Measurements from ENCODE around the gene SV2C. TPM values are rescaled to one million over a fixed set of nuclear protein-coding genes. Genes with fewer than 3 reads are reported as not detected.

The SV2C gene
- total and polyA plus RNA-seq, 2 donors (not counting 1 experiment from before 2014, with no cell fraction given): not detected

DNA sequence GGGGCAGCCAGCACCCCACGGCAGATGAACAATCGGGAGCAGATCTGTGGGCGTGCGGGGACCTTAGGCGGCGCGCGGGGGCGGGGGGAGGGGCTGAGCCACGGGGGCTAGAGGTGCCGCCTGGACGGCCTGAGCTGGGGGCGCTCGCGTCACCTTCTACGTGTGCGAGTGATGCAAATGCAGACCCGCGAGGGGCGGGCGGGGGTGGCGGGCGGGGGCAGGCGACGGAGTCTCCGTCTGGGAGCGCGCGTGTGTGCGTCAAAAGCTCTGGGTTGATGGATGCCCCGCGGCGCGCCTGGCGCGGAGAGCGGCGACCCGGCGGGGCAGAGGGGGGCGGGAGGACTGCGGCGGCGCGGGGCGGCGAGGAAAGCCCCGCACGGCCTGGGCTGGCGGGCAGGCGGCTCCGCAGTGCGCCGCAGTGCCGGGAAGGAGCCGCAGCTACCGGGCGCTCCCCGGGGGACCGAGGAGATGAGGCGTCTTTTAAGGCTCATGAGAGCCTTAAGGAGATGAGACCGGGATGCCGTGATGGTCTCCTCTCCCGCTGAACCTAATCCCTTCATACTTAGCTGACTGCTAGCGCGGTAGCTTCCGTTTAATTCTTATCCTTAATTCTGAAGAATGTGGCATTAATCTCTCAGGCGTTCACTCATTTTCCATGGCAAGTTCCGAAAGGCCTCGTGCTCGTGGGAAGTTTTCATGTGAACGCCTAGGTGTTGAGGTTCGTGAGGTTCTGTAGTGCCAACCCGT, 1.5 kb downstream of the SV2C start:
- no peak overlapping the region for H3K27ac Mint-ChIP-seq
- DNase-seq (peak; percentile 29), ATAC-seq (ENCODE audit: low read depth) (no peak)
- ChIA-PET CTCF (no interaction called here), POLR2A (no interaction called here)
- H3K4me1 Mint-ChIP-seq: peaks cover 20% of the 10 kb centered on the region
- H3K9me3 Mint-ChIP-seq (ENCODE audit: insufficient read depth): no peaks in the 10 kb centered on the region
- Histone ChIP-seq H3K36me3 (replicated peaks in 1 of 2; ENCODE audit: control extremely low read depth in 1 of 2, control insufficient read depth in 1 of 2, extremely low read depth in 1 of 2, insufficient read depth in 2 of 2, low read length in 1 of 2) (no peaks in the 10 kb centered on the region), H3K4me1 (ENCODE audit: control insufficient read depth in 2 of 2, insufficient read depth in 2 of 2, low read length in 2 of 2) (peaks cover 29 to 32% of the 10 kb centered on the region in 2 donors), H3K4me2 (replicated peaks; ENCODE audit: low read depth, low read length, poor library complexity, severe bottlenecking) (peak overlapping the region; percentile 61), H3K27me3 (replicated peaks in 1 of 4; ENCODE audit: control extremely low read depth in 1 of 4, control insufficient read depth in 3 of 4, insufficient read depth in 4 of 4, low read length in 3 of 4) (peaks cover 0 to 45% (median 34%) of the 10 kb centered on the region in 4 experiments), H3K27ac (ENCODE audit: low read length in 2 of 2) (no peak overlapping the region), H3K4me3 (ENCODE audit: control extremely low read depth in 1 of 5, extremely low read depth in 1 of 5, insufficient read depth in 1 of 5, low read depth in 2 of 5, low read length in 4 of 5) (peak overlapping the region in 2 of 5 experiments; percentile 16 to 25), H2AFZ (ENCODE audit: insufficient read depth, low read depth, low read length, poor library complexity, severe bottlenecking) (peak overlapping the region; percentile 38), H3K9me3 (ENCODE audit: control extremely low read depth in 1 of 3, control insufficient read depth in 2 of 3, insufficient read depth in 1 of 3, low read length in 2 of 3) (peaks cover 0 to 4% (median 0%) of the 10 kb centered on the region in 3 donors), H3K9ac (ENCODE audit: low read length) (no peak overlapping the region), H4K20me1 (ENCODE audit: control insufficient read depth, insufficient read depth, low read length, poor library complexity, severe bottlenecking) (no peaks in the 10 kb centered on the region), H3K79me2 (ENCODE audit: control insufficient read depth, insufficient read depth, low read length) (no peaks in the 10 kb centered on the region)
- peak overlapping the region; percentile 68 for H3K4me3 Mint-ChIP-seq
- H3K27me3 Mint-ChIP-seq: peaks cover 68% of the 10 kb centered on the region
- intact Hi-C loops (cut with micrococcal nuclease): no loop called here
- 3% methylated on average over 67 of the region's 74 CpGs for WGBS (ENCODE audit: insufficient coverage)
- TF ChIP-seq EZH2 (IDR thresholded peaks at IDR 0.05; ENCODE audit: borderline replicate concordance, insufficient read depth, low read depth, low read length, poor library complexity, severe bottlenecking) (no peak), CTCF (IDR thresholded peaks at IDR 0.05) (no peak)

GRCh38 chr5:76085243-76085579, 2.0 kb downstream of the SV2C start:
- intact Hi-C loops (cut with micrococcal nuclease): no loop called here
- no peak for TF ChIP-seq EZH2 (IDR thresholded peaks at IDR 0.05; ENCODE audit: borderline replicate concordance, insufficient read depth, low read depth, low read length, poor library complexity, severe bottlenecking)
- no peak for TF ChIP-seq CTCF (IDR thresholded peaks at IDR 0.05)
- Mint-ChIP-seq H3K4me3 (peak overlapping the region; percentile 62), H3K4me1 (peaks cover 20% of the 10 kb centered on the region), H3K9me3 (ENCODE audit: insufficient read depth) (no peaks in the 10 kb centered on the region), H3K27ac (no peak overlapping the region), H3K27me3 (peaks cover 64% of the 10 kb centered on the region)
- Histone ChIP-seq H4K20me1 (ENCODE audit: control insufficient read depth, insufficient read depth, low read length, poor library complexity, severe bottlenecking) (no peaks in the 10 kb centered on the region), H3K27me3 (replicated peaks in 1 of 4; ENCODE audit: control extremely low read depth in 1 of 4, control insufficient read depth in 3 of 4, insufficient read depth in 4 of 4, low read length in 3 of 4) (peaks cover 0 to 45% (median 34%) of the 10 kb centered on the region in 4 experiments), H3K4me2 (replicated peaks; ENCODE audit: low read depth, low read length, poor library complexity, severe bottlenecking) (peak overlapping the region; percentile 61), H3K4me1 (ENCODE audit: control insufficient read depth in 2 of 2, insufficient read depth in 2 of 2, low read length in 2 of 2) (peaks cover 29 to 32% of the 10 kb centered on the region in 2 donors), H3K4me3 (ENCODE audit: control extremely low read depth in 1 of 5, extremely low read depth in 1 of 5, insufficient read depth in 1 of 5, low read depth in 2 of 5, low read length in 4 of 5) (no peak overlapping the region), H2AFZ (ENCODE audit: insufficient read depth, low read depth, low read length, poor library complexity, severe bottlenecking) (peak overlapping the region; percentile 38), H3K9me3 (ENCODE audit: control extremely low read depth in 1 of 3, control insufficient read depth in 2 of 3, insufficient read depth in 1 of 3, low read length in 2 of 3) (peaks cover 0 to 4% (median 0%) of the 10 kb centered on the region in 3 donors), H3K27ac (ENCODE audit: low read length in 2 of 2) (no peak overlapping the region), H3K79me2 (ENCODE audit: control insufficient read depth, insufficient read depth, low read length) (no peaks in the 10 kb centered on the region), H3K9ac (ENCODE audit: low read length) (no peak overlapping the region), H3K36me3 (replicated peaks in 1 of 2; ENCODE audit: control extremely low read depth in 1 of 2, control insufficient read depth in 1 of 2, extremely low read depth in 1 of 2, insufficient read depth in 2 of 2, low read length in 1 of 2) (no peaks in the 10 kb centered on the region)
- ChIA-PET POLR2A (no interaction called here), CTCF (no interaction called here)
- ATAC-seq (ENCODE audit: low read depth) (no peak), DNase-seq (no peak)
- 23% methylated on average over 2 of the region's 7 CpGs for WGBS (ENCODE audit: insufficient coverage)
